Liver (tissue), 9 donors: Measurements from ENCODE around the gene ARL4A. TPM values are rescaled to one million over a fixed set of nuclear protein-coding genes. Genes with fewer than 3 reads are reported as not detected.

ENCODE experiments used
- DNase-seq: peaks from one replicate; pipeline ENCODE4 v3.0.0-alpha.2; 2017; ENCODE audit warnings: low spot score
- H3K27ac ChIP-seq, 2 donors: one replicate each; pipeline ENCODE4 v1.7.0; 2013; ENCODE audit warnings: inconsistent platforms in 2 of 2, low read length in 2 of 2, control low read depth in 1 of 2, low read depth in 1 of 2, mild to moderate bottlenecking in 1 of 2
- H3K27me3 ChIP-seq, 4 donors: one replicate each; pipeline versions ENCODE4 v1.6.1 to v1.7.0; 2013; ENCODE audit warnings: low read length in 3 of 4, inconsistent platforms in 1 of 4, mild to moderate bottlenecking in 1 of 4, moderate library complexity in 1 of 4; ENCODE audit not compliant: control insufficient read depth in 4 of 4, insufficient read depth in 4 of 4
- H3K36me3 ChIP-seq, 4 donors: one replicate each; pipeline versions ENCODE4 v1.6.1 to v1.7.0; 2013; ENCODE audit warnings: low read length in 3 of 4, mild to moderate bottlenecking in 3 of 4, low read depth in 1 of 4, moderate library complexity in 1 of 4; ENCODE audit not compliant: control insufficient read depth in 4 of 4, insufficient read depth in 3 of 4
- H3K4me1 ChIP-seq, 4 donors: one replicate each; pipeline versions ENCODE4 v1.6.1 to v1.7.0; 2013; ENCODE audit warnings: low read length in 3 of 4, mild to moderate bottlenecking in 3 of 4, moderate library complexity in 1 of 4; ENCODE audit not compliant: control insufficient read depth in 4 of 4, insufficient read depth in 4 of 4
- H3K4me3 ChIP-seq, 3 donors: one replicate each; pipeline versions ENCODE4 v1.6.1 to v1.7.0; 2013; ENCODE audit warnings: low read length in 3 of 3, control low read depth in 1 of 3, low read depth in 1 of 3, mild to moderate bottlenecking in 1 of 3
- H3K9ac ChIP-seq, 2 donors: one replicate each; pipeline ENCODE4 v1.7.0; 2013; ENCODE audit warnings: low read length in 2 of 2, mild to moderate bottlenecking in 2 of 2, moderate library complexity in 2 of 2, control low read depth in 1 of 2, low read depth in 1 of 2
- H3K9me3 ChIP-seq, 4 donors: one replicate each; pipeline versions ENCODE4 v1.6.1 to v1.7.0; 2013; ENCODE audit warnings: low read length in 3 of 4; ENCODE audit not compliant: control insufficient read depth in 4 of 4
- CTCF ChIP-seq: fragments of 150-350 bp; IDR thresholded peaks from 2 replicates; pipeline ENCODE4 v1.5.1; 2017; ENCODE audit warnings: improper control_type of control experiment, low read depth, low read length; ENCODE audit not compliant: missing input control
- EGR1 ChIP-seq, 2 donors: IDR thresholded peaks; 2 replicates each; pipeline ENCODE4 v1.6.1; 2016 to 2018; ENCODE audit warnings: antibody characterized with exemption in 2 of 2, low read depth in 2 of 2
- FOXA1 ChIP-seq: IDR thresholded peaks from 2 replicates; pipeline ENCODE4 v1.6.1; 2016; ENCODE audit warnings: antibody characterized with exemption
- FOXA2 ChIP-seq: IDR thresholded peaks from 2 replicates; pipeline ENCODE4 v1.6.1; 2016; ENCODE audit warnings: antibody characterized with exemption
- GABPA ChIP-seq, 2 donors: IDR thresholded peaks in 1 of 2; conservative IDR thresholded peaks in 1 of 2; 2 replicates each; pipeline ENCODE4 v1.6.1; 2016; ENCODE audit warnings: antibody characterized with exemption in 2 of 2, mild to moderate bottlenecking in 1 of 2, moderate library complexity in 1 of 2
- HNF4A ChIP-seq, 2 donors: conservative IDR thresholded peaks; 2 replicates each; pipeline ENCODE4 v1.6.1; 2016; ENCODE audit warnings: antibody characterized with exemption in 2 of 2, mild to moderate bottlenecking in 2 of 2
- HNF4G ChIP-seq: IDR thresholded peaks from 2 replicates; pipeline ENCODE4 v1.6.1; 2016; ENCODE audit warnings: antibody characterized with exemption
- JUND ChIP-seq, 2 donors: IDR thresholded peaks; 2 replicates each; pipeline ENCODE4 v1.6.1; 2016; ENCODE audit warnings: antibody characterized with exemption in 2 of 2
- NR2F2 ChIP-seq: IDR thresholded peaks from 2 replicates; pipeline ENCODE4 v1.6.1; 2016; ENCODE audit warnings: antibody characterized with exemption
- RAD21 ChIP-seq, 2 donors: IDR thresholded peaks; 2 replicates each; pipeline ENCODE4 v1.6.1; 2016; ENCODE audit warnings: antibody characterized with exemption in 2 of 2, mild to moderate bottlenecking in 2 of 2
- RXRA ChIP-seq, 2 donors: IDR thresholded peaks; 2 replicates each; pipeline ENCODE4 v1.6.1; 2017 to 2018; ENCODE audit warnings: antibody characterized with exemption in 2 of 2, mild to moderate bottlenecking in 1 of 2
- SP1 ChIP-seq: IDR thresholded peaks from 2 replicates; pipeline ENCODE4 v1.6.1; 2018; ENCODE audit warnings: antibody characterized with exemption, mild to moderate bottlenecking
- TAF1 ChIP-seq: conservative IDR thresholded peaks from 2 replicates; pipeline ENCODE4 v1.6.1; 2016; ENCODE audit warnings: antibody characterized with exemption, mild to moderate bottlenecking
- WGBS: extraction: QIAGEN DNeasy Blood & Tissue Kit; methylation state at CpG from one replicate; pipeline ENCODE4 v1.1.7; 2013; 5-methylcytosine and 5-hydroxymethylcytosine counted together
- polyA plus RNA-seq, 2 donors: library from polyadenylated mRNA; stranded (reverse) in 1 of 2; unstranded in 1 of 2; fragments of 200-250 nt in 1 of 2; fragments of >200 nt in 1 of 2; fragmentation: Nextera tagmentation in 1 of 2; extraction: Ambion mirVana in 1 of 2; gene quantifications; one replicate each; pipeline versions ENCODE4 v1.2.1 to v1.2.3, GENCODE V29; 2013 to 2015
- total RNA-seq, 2 donors: library from RNA; depleted of rRNA; stranded (reverse); fragments of >200 nt; gene quantifications; one replicate each; pipeline ENCODE4 v1.2.3, GENCODE V29; 2014
- TF ChIP-seq, protein P1 (sequence below): IDR thresholded peaks from 2 replicates; pipeline ENCODE4 v1.6.1; 2016; ENCODE audit warnings: antibody characterized with exemption
- TF ChIP-seq, protein P2 (sequence below): IDR thresholded peaks from 2 replicates; pipeline ENCODE4 v1.6.1; 2016; ENCODE audit warnings: antibody characterized with exemption
- TF ChIP-seq, protein P3 (sequence below): IDR thresholded peaks from 2 replicates; pipeline ENCODE4 v1.6.1; 2016; ENCODE audit warnings: antibody characterized with exemption
- TF ChIP-seq, protein P4 (sequence below): IDR thresholded peaks from 2 replicates; pipeline ENCODE4 v1.6.1; 2016; ENCODE audit warnings: antibody characterized with exemption, mild to moderate bottlenecking
- donor health status: healthy.
- donor health status: healthy.
- donor health status: healthy.
- donor health status: healthy.
- donor health status: healthy.

ARL4A gene
- total and polyA plus RNA-seq, 4 donors = 7.5 to 77.3 (median 16.0) TPM

GRCh38 chr7:12637819-12638592 lies 49.4 kb upstream of the ARL4A start:
- no peaks in the 10 kb centered on the region for H3K9me3 ChIP-seq
- H3K9ac ChIP-seq = no peak overlapping the region
- no peaks in the 10 kb centered on the region for H3K4me1 ChIP-seq
- no peak overlapping the region for H3K4me3 ChIP-seq
- TF ChIP-seq RAD21 (IDR thresholded peaks at IDR 0.05) (no peak), GABPA (IDR thresholded peaks at IDR 0.05 in 1 of 2, conservative IDR thresholded peaks at IDR 0.05 in 1 of 2) (no peak), EGR1 (IDR thresholded peaks at IDR 0.05; ENCODE audit: low read depth in 2 of 2) (no peak), SP1 (no peak), TAF1 (no peak), JUND (IDR thresholded peaks at IDR 0.05) (no peak), HNF4A (conservative IDR thresholded peaks at IDR 0.05) (no peak), HNF4G (no peak), NR2F2 (no peak), FOXA2 (no peak), CTCF (no peak), RXRA (IDR thresholded peaks at IDR 0.05) (no peak), FOXA1 (no peak)
- TF ChIP-seq, protein P1, sequence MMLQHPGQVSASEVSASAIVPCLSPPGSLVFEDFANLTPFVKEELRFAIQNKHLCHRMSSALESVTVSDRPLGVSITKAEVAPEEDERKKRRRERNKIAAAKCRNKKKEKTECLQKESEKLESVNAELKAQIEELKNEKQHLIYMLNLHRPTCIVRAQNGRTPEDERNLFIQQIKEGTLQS = no peak
- TF ChIP-seq, protein P2, sequence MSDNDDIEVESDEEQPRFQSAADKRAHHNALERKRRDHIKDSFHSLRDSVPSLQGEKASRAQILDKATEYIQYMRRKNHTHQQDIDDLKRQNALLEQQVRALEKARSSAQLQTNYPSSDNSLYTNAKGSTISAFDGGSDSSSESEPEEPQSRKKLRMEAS = no peak
- TF ChIP-seq, protein P3, sequence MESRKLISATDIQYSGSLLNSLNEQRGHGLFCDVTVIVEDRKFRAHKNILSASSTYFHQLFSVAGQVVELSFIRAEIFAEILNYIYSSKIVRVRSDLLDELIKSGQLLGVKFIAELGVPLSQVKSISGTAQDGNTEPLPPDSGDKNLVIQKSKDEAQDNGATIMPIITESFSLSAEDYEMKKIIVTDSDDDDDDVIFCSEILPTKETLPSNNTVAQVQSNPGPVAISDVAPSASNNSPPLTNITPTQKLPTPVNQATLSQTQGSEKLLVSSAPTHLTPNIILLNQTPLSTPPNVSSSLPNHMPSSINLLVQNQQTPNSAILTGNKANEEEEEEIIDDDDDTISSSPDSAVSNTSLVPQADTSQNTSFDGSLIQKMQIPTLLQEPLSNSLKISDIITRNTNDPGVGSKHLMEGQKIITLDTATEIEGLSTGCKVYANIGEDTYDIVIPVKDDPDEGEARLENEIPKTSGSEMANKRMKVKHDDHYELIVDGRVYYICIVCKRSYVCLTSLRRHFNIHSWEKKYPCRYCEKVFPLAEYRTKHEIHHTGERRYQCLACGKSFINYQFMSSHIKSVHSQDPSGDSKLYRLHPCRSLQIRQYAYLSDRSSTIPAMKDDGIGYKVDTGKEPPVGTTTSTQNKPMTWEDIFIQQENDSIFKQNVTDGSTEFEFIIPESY = no peak
- TF ChIP-seq, protein P4, sequence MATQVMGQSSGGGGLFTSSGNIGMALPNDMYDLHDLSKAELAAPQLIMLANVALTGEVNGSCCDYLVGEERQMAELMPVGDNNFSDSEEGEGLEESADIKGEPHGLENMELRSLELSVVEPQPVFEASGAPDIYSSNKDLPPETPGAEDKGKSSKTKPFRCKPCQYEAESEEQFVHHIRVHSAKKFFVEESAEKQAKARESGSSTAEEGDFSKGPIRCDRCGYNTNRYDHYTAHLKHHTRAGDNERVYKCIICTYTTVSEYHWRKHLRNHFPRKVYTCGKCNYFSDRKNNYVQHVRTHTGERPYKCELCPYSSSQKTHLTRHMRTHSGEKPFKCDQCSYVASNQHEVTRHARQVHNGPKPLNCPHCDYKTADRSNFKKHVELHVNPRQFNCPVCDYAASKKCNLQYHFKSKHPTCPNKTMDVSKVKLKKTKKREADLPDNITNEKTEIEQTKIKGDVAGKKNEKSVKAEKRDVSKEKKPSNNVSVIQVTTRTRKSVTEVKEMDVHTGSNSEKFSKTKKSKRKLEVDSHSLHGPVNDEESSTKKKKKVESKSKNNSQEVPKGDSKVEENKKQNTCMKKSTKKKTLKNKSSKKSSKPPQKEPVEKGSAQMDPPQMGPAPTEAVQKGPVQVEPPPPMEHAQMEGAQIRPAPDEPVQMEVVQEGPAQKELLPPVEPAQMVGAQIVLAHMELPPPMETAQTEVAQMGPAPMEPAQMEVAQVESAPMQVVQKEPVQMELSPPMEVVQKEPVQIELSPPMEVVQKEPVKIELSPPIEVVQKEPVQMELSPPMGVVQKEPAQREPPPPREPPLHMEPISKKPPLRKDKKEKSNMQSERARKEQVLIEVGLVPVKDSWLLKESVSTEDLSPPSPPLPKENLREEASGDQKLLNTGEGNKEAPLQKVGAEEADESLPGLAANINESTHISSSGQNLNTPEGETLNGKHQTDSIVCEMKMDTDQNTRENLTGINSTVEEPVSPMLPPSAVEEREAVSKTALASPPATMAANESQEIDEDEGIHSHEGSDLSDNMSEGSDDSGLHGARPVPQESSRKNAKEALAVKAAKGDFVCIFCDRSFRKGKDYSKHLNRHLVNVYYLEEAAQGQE = no peak
- no peaks in the 10 kb centered on the region for H3K27me3 ChIP-seq
- H3K36me3 ChIP-seq = no peaks in the 10 kb centered on the region
- no peak for DNase-seq
- no peak overlapping the region for H3K27ac ChIP-seq
- 46% methylated on average over 4 of the region's 4 CpGs for WGBS
